ENCODE data around the gene PPARD. TPM values are rescaled to one million over a fixed set of nuclear protein-coding genes. Genes with fewer than 3 reads are reported as not detected.

PPARD gene
- total and polyA plus RNA-seq, 2 of the 13 experiments (the other 11 are each of a cell fraction or from before 2014, with no cell fraction given): 6.1 to 13.3 TPM

DNA sequence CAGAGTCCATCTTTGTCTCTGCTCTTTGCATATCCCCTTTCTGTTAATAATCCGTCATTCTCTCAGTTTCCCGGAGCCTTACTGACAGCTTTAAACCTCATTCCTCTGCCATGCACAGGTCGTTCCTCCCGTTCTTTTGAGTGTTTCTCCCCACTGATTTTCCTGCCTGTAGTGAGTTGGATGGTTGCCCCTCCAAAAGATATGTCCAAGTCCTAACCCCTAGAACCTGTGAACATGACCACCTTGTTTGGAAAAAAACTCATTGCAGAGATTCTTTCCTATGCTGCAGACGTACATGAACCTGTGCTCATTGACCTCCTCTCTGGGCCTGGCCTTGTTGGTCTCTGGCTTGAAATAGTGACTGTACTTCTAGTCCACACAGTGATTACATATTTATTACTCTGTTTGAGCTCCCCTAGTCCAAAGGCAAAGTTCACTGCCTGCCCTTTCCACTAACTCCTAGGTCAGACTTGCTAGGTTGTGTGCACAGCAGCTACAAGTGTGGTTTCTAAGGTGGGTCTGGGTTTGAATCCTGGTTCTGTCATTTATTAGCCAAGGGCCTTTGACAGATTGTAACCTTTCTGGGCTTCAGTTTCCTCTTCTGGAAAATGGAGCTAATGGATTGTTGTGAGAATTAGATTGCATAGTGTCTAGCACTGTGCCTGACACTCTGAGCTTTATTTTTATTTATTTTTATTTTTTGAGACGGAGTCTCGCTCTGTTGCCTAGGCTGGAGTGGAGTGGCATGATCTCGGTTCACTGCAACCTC lies 29.3 kb downstream of the PPARD start (continued):
- peak; percentile 41; the same call in 1 of the 2 replicates for TF ChIP-seq ZNF331 (CRISPR knock-in tag; IDR thresholded peaks at IDR 0.05)
- TF ChIP-seq ZC3H4 (CRISPR knock-in tag; IDR thresholded peaks at IDR 0.05; ENCODE audit: borderline replicate concordance): no peak
- peak; percentile 18 for TF ChIP-seq ZEB1 (IDR thresholded peaks at IDR 0.05; ENCODE audit: insufficient replicate concordance, low read depth)
- 0 out of 2 replicates have a peak, but pooled peaks have one; percentile 35 for TF ChIP-seq ZNF572 (CRISPR knock-in tag; IDR thresholded peaks at IDR 0.05)
- TF ChIP-seq, protein P1, sequence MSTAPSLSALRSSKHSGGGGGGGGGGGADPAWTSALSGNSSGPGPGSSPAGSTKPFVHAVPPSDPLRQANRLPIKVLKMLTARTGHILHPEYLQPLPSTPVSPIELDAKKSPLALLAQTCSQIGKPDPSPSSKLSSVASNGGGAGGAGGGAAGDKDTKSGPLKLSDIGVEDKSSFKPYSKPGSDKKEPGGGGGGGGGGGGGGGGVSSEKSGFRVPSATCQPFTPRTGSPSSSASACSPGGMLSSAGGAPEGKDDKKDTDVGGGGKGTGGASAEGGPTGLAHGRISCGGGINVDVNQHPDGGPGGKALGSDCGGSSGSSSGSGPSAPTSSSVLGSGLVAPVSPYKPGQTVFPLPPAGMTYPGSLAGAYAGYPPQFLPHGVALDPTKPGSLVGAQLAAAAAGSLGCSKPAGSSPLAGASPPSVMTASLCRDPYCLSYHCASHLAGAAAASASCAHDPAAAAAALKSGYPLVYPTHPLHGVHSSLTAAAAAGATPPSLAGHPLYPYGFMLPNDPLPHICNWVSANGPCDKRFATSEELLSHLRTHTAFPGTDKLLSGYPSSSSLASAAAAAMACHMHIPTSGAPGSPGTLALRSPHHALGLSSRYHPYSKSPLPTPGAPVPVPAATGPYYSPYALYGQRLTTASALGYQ (CRISPR knock-in tag; IDR thresholded peaks at IDR 0.05): 0 out of 2 replicates have a peak, but pooled peaks have one; percentile 47
- TF ChIP-seq ETV6 (CRISPR knock-in tag; conservative IDR thresholded peaks at IDR 0.05): 0 out of 2 replicates have a peak, but pooled peaks have one; percentile 2
- peak; percentile 62; the same call in 1 of the 2 replicates for TF ChIP-seq SOX5 (CRISPR knock-in tag; IDR thresholded peaks at IDR 0.05; ENCODE audit: borderline replicate concordance)
- TF ChIP-seq SMC3 (IDR thresholded peaks at IDR 0.05; ENCODE audit: low read length): peak; percentile 36; the same call in 1 of the 2 replicates
- peak; percentile 32 for TF ChIP-seq ETV5 (CRISPR knock-in tag; IDR thresholded peaks at IDR 0.05; ENCODE audit: borderline replicate concordance)
- TF ChIP-seq, protein P2, sequence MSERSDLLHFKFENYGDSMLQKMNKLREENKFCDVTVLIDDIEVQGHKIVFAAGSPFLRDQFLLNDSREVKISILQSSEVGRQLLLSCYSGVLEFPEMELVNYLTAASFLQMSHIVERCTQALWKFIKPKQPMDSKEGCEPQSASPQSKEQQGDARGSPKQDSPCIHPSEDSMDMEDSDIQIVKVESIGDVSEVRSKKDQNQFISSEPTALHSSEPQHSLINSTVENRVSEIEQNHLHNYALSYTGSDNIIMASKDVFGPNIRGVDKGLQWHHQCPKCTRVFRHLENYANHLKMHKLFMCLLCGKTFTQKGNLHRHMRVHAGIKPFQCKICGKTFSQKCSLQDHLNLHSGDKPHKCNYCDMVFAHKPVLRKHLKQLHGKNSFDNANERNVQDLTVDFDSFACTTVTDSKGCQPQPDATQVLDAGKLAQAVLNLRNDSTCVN (CRISPR knock-in tag; IDR thresholded peaks at IDR 0.05; ENCODE audit: borderline replicate concordance): peak; percentile 37; the same call in 1 of the 2 replicates
- TF ChIP-seq EEA1 (CRISPR knock-in tag; IDR thresholded peaks at IDR 0.05; ENCODE audit: borderline replicate concordance): no peak
- TF ChIP-seq, protein P3, sequence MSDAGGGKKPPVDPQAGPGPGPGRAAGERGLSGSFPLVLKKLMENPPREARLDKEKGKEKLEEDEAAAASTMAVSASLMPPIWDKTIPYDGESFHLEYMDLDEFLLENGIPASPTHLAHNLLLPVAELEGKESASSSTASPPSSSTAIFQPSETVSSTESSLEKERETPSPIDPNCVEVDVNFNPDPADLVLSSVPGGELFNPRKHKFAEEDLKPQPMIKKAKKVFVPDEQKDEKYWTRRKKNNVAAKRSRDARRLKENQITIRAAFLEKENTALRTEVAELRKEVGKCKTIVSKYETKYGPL (CRISPR knock-in tag; IDR thresholded peaks at IDR 0.05): no peak
- TF ChIP-seq REL (CRISPR knock-in tag; conservative IDR thresholded peaks at IDR 0.05): no peak
- TF ChIP-seq SKI (IDR thresholded peaks at IDR 0.05; ENCODE audit: partially characterized antibody): peak; percentile 87
- no peak for TF ChIP-seq KLF11 (CRISPR knock-in tag; IDR thresholded peaks at IDR 0.05)
- TF ChIP-seq, protein P4, sequence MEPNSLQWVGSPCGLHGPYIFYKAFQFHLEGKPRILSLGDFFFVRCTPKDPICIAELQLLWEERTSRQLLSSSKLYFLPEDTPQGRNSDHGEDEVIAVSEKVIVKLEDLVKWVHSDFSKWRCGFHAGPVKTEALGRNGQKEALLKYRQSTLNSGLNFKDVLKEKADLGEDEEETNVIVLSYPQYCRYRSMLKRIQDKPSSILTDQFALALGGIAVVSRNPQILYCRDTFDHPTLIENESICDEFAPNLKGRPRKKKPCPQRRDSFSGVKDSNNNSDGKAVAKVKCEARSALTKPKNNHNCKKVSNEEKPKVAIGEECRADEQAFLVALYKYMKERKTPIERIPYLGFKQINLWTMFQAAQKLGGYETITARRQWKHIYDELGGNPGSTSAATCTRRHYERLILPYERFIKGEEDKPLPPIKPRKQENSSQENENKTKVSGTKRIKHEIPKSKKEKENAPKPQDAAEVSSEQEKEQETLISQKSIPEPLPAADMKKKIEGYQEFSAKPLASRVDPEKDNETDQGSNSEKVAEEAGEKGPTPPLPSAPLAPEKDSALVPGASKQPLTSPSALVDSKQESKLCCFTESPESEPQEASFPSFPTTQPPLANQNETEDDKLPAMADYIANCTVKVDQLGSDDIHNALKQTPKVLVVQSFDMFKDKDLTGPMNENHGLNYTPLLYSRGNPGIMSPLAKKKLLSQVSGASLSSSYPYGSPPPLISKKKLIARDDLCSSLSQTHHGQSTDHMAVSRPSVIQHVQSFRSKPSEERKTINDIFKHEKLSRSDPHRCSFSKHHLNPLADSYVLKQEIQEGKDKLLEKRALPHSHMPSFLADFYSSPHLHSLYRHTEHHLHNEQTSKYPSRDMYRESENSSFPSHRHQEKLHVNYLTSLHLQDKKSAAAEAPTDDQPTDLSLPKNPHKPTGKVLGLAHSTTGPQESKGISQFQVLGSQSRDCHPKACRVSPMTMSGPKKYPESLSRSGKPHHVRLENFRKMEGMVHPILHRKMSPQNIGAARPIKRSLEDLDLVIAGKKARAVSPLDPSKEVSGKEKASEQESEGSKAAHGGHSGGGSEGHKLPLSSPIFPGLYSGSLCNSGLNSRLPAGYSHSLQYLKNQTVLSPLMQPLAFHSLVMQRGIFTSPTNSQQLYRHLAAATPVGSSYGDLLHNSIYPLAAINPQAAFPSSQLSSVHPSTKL (CRISPR knock-in tag; IDR thresholded peaks at IDR 0.05): peak; percentile 81
- TF ChIP-seq GTF3A (CRISPR knock-in tag; conservative IDR thresholded peaks at IDR 0.05): 0 out of 2 replicates have a peak, but pooled peaks have one; percentile 71
- TF ChIP-seq FOXK1 (CRISPR knock-in tag; IDR thresholded peaks at IDR 0.05; ENCODE audit: borderline replicate concordance, low read depth): peak; percentile 50; the same call in 1 of the 2 replicates
- TF ChIP-seq SUZ12 (IDR thresholded peaks at IDR 0.05; ENCODE audit: low read depth, low read length): no peak
- TF ChIP-seq CEBPB (IDR thresholded peaks at IDR 0.05; ENCODE audit: borderline replicate concordance, low read depth, low read length): 0 out of 2 replicates have a peak, but pooled peaks have one; percentile 12
- TF ChIP-seq MIER2 (CRISPR knock-in tag; IDR thresholded peaks at IDR 0.05): peak; percentile 47; the same call in 1 of the 2 replicates
- 0 out of 2 replicates have a peak, but pooled peaks have one; percentile 25 for TF ChIP-seq BRCA1 (CRISPR knock-in tag; IDR thresholded peaks at IDR 0.05)

All from HepG2 (cell line).